Activated CD4-positive, alpha-beta T cell treated with anti-CD3 and anti-CD28 coated beads, Interleukin-2, amount 50 U/mL, for 4 hours (primary cell): Measurements from ENCODE around the gene FBLN2.

ENCODE experiments used
- DNase-seq, 2 experiments: peaks; one replicate each; pipeline ENCODE4 v3.0.0-alpha.2; 2020

FBLN2 gene

GRCh38 chr3:13652728-13653127 lies 103.8 kb downstream of the FBLN2 start:
- DNase-seq = no peak

GRCh38 chr3:13653631-13654279 lies 104.8 kb downstream of the FBLN2 start:
- DNase-seq = peak in 1 of 2 experiments; percentile 12

- peak; percentile 13 to 15 for DNase-seq
Measured at GRCh38 chr3:13654330-13655060, 105.6 kb downstream of the FBLN2 start.

- peak in 1 of 2 experiments; percentile 11 for DNase-seq
Measured at GRCh38 chr3:13655061-13655913, 106.4 kb downstream of the FBLN2 start.

- DNase-seq = no peak
Measured at GRCh38 chr3:13656584-13657301, 107.8 kb downstream of the FBLN2 start.

- DNase-seq = peak; percentile 64 to 65
Measured at GRCh38 chr3:13657660-13658435, 108.9 kb downstream of the FBLN2 start.

GRCh38 chr3:13658681-13659080 lies 109.8 kb downstream of the FBLN2 start:
- DNase-seq = no peak

- DNase-seq = no peak
Measured at GRCh38 chr3:13659221-13659969, 110.5 kb downstream of the FBLN2 start.

- no peak for DNase-seq
Measured at GRCh38 chr3:13660042-13660874, 111.3 kb downstream of the FBLN2 start.

- DNase-seq = no peak
Measured at GRCh38 chr3:13661121-13661520, 112.2 kb downstream of the FBLN2 start.

GRCh38 chr3:13662238-13662847 lies 113.4 kb downstream of the FBLN2 start:
- no peak for DNase-seq

- DNase-seq = no peak
Measured at GRCh38 chr3:13663781-13664535, 115.0 kb downstream of the FBLN2 start.

GRCh38 chr3:13665582-13666226 lies 116.8 kb downstream of the FBLN2 start:
- no peak for DNase-seq

GRCh38 chr3:13666227-13666619 lies 117.3 kb downstream of the FBLN2 start:
- no peak for DNase-seq

- DNase-seq = no peak
Measured at GRCh38 chr3:13666781-13667709, 118.1 kb downstream of the FBLN2 start.

- DNase-seq = no peak
Measured at GRCh38 chr3:13668136-13668535, 119.2 kb downstream of the FBLN2 start.

GRCh38 chr3:13669457-13669856 lies 120.5 kb downstream of the FBLN2 start:
- DNase-seq = no peak
